Sigmoid colon (tissue), 4 donors: ENCODE measurements around the gene NCKAP5.

ENCODE experiments used
- CTCF ChIP-seq, 4 experiments: fragments of 450-650 bp in 3 of 4; fragments of 200-600 bp in 1 of 4; IDR thresholded peaks; one replicate each; pipeline ENCODE4 v1.5.1; 2016 to 2019; ENCODE audit warnings: antibody characterized with exemption in 4 of 4, mild to moderate bottlenecking in 3 of 4, moderate library complexity in 2 of 4
- POLR2AphosphoS5 ChIP-seq, 4 donors: sonication (generic); formaldehyde crosslinking; IDR thresholded peaks; one replicate each; pipeline ENCODE4 v1.6.1; 2017; ENCODE audit warnings: antibody characterized with exemption in 4 of 4

- TF ChIP-seq POLR2AphosphoS5 (IDR thresholded peaks at IDR 0.05) (no peak), CTCF (IDR thresholded peaks at IDR 0.05) (no peak)
Observed at GRCh38 chr2:133365117-133365516, 203.1 kb downstream of the NCKAP5 start.
